Activated B cell treated with CpG ODN at 0.5 μM for 24 hours (primary cell): ENCODE results near the gene ARHGAP26. TPM values are rescaled to one million over a fixed set of nuclear protein-coding genes. Genes with fewer than 3 reads are reported as not detected.

Source experiments
- ATAC-seq: fragments of 200-7000 bp; cut with Tn5 transposase; one replicate; pipeline ENCODE4 v1.10.0; 2021; ENCODE audit warnings: low read depth, mild to moderate bottlenecking, moderate library complexity
- CTCF ChIA-PET: fragments of 350-600 bp; sonication (Branson Sonifier 250); formaldehyde crosslinking; loops from one replicate; lab custom pipeline; 2021; ENCODE audit warnings: antibody characterized with exemption; lab: Charles Lee
- POLR2A ChIA-PET: fragments of 350-600 bp; sonication (Branson Sonifier 250); formaldehyde crosslinking; loops from one replicate; lab custom pipeline; 2021; ENCODE audit warnings: antibody characterized with exemption; lab: Charles Lee
- DNase-seq: peaks from one replicate; pipeline ENCODE4 v3.0.0; 2022
- H3K27ac Mint-ChIP-seq: one replicate; pipeline ENCODE4 v1.8.0; 2020; ENCODE audit warnings: mixed read lengths
- H3K27me3 Mint-ChIP-seq: one replicate; pipeline ENCODE4 v1.8.0; 2021; ENCODE audit warnings: mixed read lengths
- H3K36me3 Mint-ChIP-seq: one replicate; pipeline ENCODE4 v1.8.0; 2021; ENCODE audit warnings: low read depth, mixed read lengths
- H3K4me1 Mint-ChIP-seq: one replicate; pipeline ENCODE4 v1.8.0; 2021; ENCODE audit warnings: mixed read lengths
- H3K4me3 Mint-ChIP-seq: one replicate; pipeline ENCODE4 v1.8.0; 2020; ENCODE audit warnings: mild to moderate bottlenecking, mixed read lengths
- H3K9me3 Mint-ChIP-seq: one replicate; pipeline ENCODE4 v1.8.0; 2020; ENCODE audit warnings: mixed read lengths
- intact Hi-C: fragments of 100-400 bp; cut with micrococcal nuclease; formaldehyde crosslinking; loops from one replicate; pipeline ENCODE4 v1.15.1; 2024
- total RNA-seq: library from RNA; stranded (reverse); gene quantifications from 2 replicates; pipeline ENCODE4 v1.2.3, GENCODE V29; 2022
- TF ChIP-seq, protein P1 (sequence below): fragments of 200-600 bp; IDR thresholded peaks from one replicate; pipeline ENCODE4 v1.8.0; 2022; ENCODE audit warnings: antibody characterized with exemption, mild to moderate bottlenecking

Gene ARHGAP26
- total RNA-seq, 1 donor from 2014 or later, result 20.9 TPM

DNA sequence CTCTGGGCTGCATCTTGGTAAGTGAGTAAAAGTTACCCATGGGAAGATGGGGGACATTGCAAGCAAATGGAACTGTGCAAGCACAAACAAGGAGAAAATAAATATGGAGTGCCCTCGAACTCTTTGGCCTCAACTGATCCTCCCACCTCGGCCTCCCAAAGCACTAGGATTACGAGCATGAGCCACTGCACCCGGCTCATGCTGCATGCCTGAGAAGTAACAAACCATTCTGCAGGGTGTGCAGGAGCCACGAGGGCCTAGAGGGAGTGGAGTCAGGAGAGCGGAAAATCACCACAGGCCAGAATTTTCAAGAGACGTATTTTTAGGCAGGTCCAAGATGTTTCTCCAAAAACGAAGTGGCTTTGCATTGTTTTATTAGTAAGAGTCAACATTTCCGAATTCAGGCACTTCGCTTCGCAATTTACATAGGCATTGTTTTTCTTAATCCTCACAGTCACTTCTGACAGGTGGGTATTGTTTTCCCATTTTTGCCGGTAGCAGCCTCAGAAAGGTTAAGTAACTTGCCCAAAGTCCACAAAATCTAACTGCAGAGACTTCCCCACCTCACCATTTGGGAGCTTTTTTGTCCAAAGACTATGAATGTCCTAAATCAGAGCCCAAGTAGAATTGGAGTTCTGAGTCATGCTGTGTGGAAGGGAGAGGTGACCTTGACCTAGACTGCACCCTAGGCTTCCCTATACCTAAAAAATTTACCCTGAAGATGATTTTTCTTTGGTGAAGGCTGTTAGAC lies 403.1 kb downstream of the ARHGAP26 start:
- ChIA-PET CTCF (no interaction called here), POLR2A (no interaction called here)
- no peaks in the 10 kb centered on the region for H3K36me3 Mint-ChIP-seq
- no peak for DNase-seq
- no peak for ATAC-seq
- H3K27ac Mint-ChIP-seq, result no peak overlapping the region
- H3K27me3 Mint-ChIP-seq, result no peaks in the 10 kb centered on the region
- no peak overlapping the region for H3K4me3 Mint-ChIP-seq
- intact Hi-C loops, result no loop called here
- H3K9me3 Mint-ChIP-seq, result no peaks in the 10 kb centered on the region
- H3K4me1 Mint-ChIP-seq, result peaks cover 2% of the 10 kb centered on the region
- TF ChIP-seq, protein P1, sequence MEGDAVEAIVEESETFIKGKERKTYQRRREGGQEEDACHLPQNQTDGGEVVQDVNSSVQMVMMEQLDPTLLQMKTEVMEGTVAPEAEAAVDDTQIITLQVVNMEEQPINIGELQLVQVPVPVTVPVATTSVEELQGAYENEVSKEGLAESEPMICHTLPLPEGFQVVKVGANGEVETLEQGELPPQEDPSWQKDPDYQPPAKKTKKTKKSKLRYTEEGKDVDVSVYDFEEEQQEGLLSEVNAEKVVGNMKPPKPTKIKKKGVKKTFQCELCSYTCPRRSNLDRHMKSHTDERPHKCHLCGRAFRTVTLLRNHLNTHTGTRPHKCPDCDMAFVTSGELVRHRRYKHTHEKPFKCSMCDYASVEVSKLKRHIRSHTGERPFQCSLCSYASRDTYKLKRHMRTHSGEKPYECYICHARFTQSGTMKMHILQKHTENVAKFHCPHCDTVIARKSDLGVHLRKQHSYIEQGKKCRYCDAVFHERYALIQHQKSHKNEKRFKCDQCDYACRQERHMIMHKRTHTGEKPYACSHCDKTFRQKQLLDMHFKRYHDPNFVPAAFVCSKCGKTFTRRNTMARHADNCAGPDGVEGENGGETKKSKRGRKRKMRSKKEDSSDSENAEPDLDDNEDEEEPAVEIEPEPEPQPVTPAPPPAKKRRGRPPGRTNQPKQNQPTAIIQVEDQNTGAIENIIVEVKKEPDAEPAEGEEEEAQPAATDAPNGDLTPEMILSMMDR, result no peak

- peaks cover 2% of the 10 kb centered on the region for H3K4me1 Mint-ChIP-seq
- ChIA-PET POLR2A (no interaction called here), CTCF (no interaction called here)
- H3K36me3 Mint-ChIP-seq, result no peaks in the 10 kb centered on the region
- TF ChIP-seq, protein P1, result no peak
- ATAC-seq, result no peak
- H3K9me3 Mint-ChIP-seq, result no peaks in the 10 kb centered on the region
- intact Hi-C loops, result no loop called here
- DNase-seq, result no peak
- H3K4me3 Mint-ChIP-seq, result no peak overlapping the region
- H3K27me3 Mint-ChIP-seq, result no peaks in the 10 kb centered on the region
- H3K27ac Mint-ChIP-seq, result no peak overlapping the region
These were observed 404.7 kb downstream of the ARHGAP26 start for GRCh38 chr5:143174714-143175398.

DNA sequence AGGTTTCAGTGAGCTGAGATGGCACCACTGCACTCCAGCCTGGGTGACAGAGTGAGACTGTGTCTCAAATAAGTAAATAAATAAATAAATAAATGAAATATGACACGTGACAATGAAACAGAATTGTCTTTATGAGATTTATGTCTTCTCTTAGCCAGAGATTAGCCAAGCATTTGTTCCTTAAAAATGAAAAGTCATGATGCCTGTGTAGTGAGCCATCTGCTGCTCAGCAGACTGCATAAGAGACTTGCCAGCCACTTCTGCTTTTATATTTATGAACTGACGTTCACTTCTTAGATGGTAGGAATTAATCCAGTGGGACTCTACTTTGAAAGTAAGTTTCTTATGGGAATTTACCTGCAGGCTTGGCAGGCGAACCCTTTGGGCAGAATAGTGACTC lies 405.9 kb downstream of the ARHGAP26 start:
- Mint-ChIP-seq H3K4me3 (no peak overlapping the region), H3K27ac (no peak overlapping the region), H3K27me3 (no peaks in the 10 kb centered on the region), H3K9me3 (no peaks in the 10 kb centered on the region), H3K4me1 (peaks cover 2% of the 10 kb centered on the region), H3K36me3 (no peaks in the 10 kb centered on the region)
- CTCF ChIA-PET, result no interaction called here
- POLR2A ChIA-PET, result no interaction called here
- ATAC-seq, result peak; percentile 42
- TF ChIP-seq, protein P1, result no peak
- intact Hi-C loops, result no loop called here
- no peak for DNase-seq

DNA sequence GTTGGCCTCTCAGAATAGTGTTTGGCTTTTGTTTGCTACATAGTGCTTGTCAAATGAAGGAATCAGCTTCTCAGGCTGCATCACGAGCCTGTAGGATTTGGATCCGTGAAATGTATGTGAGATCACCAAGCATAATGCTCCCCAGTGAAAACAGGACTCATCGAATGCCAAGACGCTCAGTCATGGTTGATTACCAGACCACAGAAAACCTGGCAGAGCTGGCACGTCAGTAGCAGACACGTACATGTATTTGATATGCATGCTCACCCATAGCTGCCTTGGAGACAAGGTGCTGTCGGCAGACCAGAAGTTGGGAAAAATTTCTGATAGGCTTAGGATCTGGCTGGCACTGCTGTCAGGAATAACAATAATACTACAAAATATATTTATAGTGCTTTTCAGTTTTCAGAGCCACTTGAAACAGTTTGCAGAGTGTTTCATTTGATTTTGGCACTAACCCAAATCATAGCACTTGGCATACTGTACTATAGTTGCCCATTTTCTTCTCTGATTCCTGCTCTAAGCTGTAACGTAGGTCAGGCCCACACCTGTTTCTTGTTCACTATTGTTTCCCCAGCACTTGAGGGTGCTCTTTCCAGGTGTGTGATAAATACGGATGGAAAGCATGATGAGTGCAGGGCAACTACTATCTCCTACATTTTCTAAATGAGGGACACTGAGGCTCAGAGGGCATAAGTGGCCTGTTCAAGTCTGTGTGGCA lies 407.2 kb downstream of the ARHGAP26 start:
- Mint-ChIP-seq H3K9me3 (no peaks in the 10 kb centered on the region), H3K27ac (no peak overlapping the region), H3K4me1 (peaks cover 2% of the 10 kb centered on the region), H3K27me3 (no peaks in the 10 kb centered on the region), H3K4me3 (no peak overlapping the region), H3K36me3 (no peaks in the 10 kb centered on the region)
- ChIA-PET POLR2A (no interaction called here), CTCF (no interaction called here)
- TF ChIP-seq, protein P1, result no peak
- DNase-seq (no peak), ATAC-seq (no peak)
- intact Hi-C loops, result no loop called here
